GOT3 (cell line): ENCODE data around the gene KLK1.

Experiments
- DNase-seq: peaks from one replicate; lab custom pipeline; 2025; ENCODE audit warnings: mixed read lengths; lab: John Stamatoyannopoulos, UW

KLK1 gene

DNA sequence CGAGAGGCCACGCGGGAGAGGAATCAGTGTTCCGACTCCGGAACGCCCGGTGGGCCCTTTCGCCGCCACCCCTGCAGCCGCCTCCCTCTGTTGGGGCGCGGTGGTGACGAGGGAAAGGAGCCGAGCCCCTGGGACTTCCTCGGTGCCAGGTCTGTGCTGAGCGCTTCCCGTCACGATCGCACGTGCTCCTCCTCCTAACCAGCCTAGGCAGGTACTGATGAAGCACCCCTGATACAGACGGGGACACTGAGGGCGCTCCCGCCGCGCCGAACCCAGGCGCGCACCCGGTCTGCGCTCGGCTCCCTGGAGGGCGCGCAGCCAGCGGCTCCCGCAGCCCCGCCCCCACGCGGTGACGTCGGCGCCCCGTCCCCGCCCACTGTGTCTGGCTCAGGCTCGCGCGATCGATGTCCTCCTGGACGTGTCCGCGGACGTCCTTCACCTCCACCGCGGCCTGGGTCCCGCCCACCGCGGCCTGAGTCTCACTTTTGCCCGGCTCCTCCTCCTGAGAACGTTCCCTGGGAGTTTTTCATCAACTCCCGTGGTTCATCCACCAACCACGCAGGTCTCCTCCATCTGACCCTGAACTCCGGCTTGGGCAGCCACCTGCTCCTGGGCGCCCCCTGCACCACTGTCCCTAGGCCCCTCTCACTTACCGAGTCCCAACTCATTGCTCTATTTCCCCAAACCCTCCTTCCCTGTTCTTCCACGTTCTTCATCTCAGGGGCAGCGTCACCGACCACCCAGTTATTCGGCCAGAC, 12.4 kb upstream of the KLK1 start:
- DNase-seq: peak; percentile 16

DNA sequence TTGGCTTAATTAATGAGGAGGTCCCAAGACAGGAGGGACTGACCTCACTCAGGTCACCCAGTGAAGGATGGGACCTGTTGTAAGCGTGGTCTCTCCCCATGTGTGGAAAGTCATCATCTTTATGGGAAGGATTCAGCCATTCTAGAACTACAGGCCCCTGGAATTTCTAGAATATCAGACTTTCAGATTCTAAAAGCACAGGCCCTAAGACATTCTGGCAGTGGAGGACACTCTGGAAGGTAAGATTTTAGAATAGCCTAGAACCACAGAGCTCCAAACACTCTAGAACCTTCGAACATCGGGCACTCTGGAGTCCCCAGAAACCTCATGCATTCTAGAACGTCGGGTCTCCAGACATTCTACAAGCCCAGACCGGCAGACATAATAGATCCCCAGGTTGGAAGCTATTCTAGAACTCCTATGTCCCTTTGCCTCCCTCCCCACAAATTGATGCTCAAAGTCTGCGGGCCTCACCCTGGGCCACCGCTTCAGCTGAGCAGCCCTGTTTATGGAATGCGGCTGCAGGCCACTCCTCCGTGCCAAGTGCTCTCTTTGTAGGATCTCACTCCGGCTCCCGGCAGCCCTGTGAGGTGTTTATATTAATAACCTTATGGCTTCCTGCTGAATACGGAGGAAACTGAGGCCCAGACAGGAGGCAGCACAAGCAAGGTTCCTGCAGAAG, 11.7 kb upstream of the KLK1 start:
- no peak for DNase-seq

DNA sequence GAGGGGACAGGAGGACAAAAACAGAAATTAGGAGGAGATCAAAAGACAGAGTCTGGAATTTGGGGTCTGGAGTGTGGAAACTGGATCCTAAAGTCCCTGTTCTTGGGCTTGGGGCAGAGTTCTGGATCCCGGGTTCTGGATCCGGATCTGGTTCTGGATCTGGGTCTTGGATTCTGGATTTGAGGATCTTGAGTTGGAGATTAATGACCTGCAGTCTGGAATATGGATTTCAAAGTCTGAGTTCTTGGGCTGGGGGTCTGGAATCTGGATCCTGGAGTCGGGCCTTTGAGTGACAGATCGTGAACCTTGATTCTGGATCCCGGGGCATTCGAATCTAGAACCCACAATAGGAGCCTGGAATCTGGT, 10.2 kb upstream of the KLK1 start:
- no peak for DNase-seq

- DNase-seq: no peak
These were observed 9.7 kb upstream of the KLK1 start, which contains the start of gene KLK15 for GRCh38 chr19:50833117-50833801. TSS of gene KLK15 (minus strand) at chr19:50833574. CDS start at chr19:50831492, 2,082 bp downstream.

DNA sequence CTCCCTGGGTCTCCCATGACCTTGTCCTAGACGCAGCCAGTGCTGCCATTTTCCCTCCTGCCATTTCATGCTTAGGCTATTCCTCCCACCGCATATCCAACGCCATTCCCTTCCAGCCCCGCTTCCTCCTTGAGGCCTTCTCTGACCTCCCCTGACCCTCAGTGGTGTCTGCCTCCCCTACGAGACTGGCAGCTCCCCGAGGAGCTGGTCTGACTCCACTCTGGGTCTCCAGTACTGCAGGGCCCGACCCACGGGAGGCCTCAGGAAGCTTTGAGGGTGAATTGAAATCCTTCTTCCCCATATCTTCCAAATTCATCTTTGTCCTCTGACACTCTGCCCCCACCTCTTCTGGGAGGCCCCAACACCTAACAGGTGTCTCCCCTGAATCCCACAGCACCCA, 9.1 kb upstream of the KLK1 start:
- DNase-seq: no peak

DNA sequence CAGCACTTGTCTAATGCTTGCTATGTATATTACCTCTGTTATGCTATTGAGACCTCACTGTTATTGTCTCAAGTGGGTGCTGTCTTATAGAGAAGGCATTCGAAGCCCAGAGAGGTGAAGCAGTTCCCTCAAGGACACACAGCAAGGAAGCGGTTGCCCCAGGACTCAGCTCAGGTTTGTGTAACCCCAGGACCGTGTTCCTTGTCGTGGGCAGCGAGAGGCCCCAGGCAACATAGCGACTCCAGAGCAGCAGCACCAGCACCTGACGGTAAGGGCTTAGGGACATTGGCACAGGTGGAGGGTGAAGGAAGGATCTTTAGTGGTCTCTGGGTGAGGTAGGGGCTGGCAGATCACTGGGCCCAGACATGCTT, 7.4 kb upstream of the KLK1 start:
- no peak for DNase-seq

- no peak for DNase-seq
These were observed 6.9 kb upstream of the KLK1 start for GRCh38 chr19:50830266-50831025.

GRCh38 chr19:50829801-50830200, 6.2 kb upstream of the KLK1 start:
- no peak for DNase-seq

- DNase-seq: no peak
These were observed 3.9 kb upstream of the KLK1 start for GRCh38 chr19:50827476-50827875.

- no peak for DNase-seq
These were observed 3.1 kb upstream of the KLK1 start for GRCh38 chr19:50826492-50827240.

DNA sequence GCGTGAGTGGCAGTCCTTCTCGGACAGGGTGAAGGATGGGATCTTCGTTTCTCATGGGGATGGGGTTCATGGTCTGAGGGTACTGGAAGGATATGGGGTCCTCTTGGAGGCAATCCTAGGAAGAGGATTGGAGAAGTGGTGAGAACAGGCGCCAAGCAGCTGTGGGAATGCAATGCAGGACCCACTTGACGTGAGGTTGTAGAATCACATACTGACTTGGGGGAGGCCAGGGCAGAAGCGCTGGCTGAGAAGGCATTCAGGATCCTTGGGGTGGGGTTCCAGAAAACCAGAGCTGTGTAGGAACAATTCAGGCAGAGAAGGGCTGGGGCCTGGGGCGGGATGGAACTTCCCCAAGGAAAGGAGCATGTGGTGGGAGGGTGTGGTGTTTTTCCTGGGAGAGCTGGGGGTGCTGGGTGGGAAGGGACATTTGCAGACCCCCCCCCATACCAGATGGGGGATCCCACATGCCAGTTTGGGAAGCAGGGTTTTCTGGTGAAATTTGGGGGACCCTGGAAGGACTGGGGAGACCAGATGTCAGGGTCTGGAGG, 852 bp downstream of the KLK1 start:
- no peak for DNase-seq

GRCh38 chr19:50821622-50822021, 2.0 kb downstream of the KLK1 start:
- DNase-seq: no peak

DNA sequence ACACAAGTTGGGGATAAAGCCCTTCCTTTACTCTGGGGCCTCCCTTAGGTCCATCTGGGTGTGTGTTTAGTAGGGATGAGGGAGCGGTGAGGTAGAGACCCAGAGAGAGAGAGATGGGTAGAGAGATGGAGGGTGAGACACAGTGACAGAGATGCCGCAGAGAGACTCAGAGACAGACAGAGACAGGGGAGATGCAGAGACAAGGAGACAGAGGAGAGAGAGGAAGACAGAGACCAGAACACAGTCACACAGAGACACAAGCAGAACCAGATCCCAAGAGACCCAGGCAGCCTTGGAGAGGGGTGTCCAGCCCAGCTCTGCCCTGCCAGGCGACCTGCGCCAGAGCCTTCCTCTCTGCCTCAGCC, 2.4 kb downstream of the KLK1 start:
- no peak for DNase-seq

DNA sequence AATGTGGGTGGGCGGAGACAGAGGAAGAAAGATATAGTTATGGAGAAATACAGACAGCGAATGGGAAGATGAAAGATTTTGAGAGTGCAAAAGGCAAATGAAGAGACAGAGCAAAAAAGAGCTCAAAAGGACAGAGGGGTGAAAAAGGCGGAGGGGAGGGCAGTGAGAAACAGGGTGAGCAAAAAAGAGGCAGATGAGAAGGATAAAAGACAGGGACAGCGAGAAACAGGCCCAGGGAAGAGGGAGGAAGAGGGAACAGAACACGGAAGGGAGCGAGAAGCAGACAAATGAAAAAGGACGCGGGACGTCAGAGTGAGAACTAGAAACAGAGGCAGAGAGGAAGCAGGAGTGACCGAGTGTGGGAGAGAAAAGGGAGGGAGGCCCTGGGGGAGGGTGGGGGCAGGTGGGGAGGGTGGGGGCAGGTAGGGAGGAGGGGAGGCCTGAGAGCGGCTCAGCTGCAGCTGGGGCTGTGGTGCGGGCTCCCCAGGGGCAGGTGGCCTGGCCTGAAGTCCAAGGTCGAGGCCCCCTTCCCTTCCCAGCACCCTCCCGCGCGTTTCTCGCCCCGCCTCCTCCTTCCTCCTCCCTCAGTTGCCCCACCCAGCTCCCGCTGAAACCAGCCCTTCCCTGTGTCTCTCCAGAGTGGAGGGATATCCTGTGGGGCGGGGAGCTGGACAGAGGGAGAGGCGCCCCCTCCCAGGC, 2.9 kb downstream of the KLK1 start:
- DNase-seq: no peak

GRCh38 chr19:50820086-50820485, 3.5 kb downstream of the KLK1 start:
- DNase-seq: no peak

DNA sequence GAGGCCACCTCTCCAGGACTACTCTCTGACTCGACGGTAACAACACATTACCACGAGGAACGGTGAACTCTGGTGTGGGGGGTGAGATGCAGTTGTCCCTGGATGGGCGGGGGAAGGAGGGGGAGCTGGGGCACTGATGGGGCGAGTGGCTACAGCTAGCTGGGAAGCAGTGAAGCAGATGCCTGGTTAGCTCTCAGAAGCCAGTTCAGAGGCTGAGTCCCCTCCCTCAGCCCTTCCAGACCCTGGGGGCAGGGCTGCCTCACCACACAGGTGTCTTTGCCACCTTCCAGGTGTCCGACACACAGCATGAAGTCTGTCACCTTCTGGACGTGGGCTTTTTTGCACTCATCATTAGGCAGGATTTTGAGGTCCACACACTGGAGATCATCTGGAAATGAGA, 4.0 kb downstream of the KLK1 start:
- DNase-seq: no peak

- DNase-seq: no peak
These were observed 4.6 kb downstream of the KLK1 start for GRCh38 chr19:50818859-50819472.

GRCh38 chr19:50817941-50818858, 5.4 kb downstream of the KLK1 start:
- no peak for DNase-seq

GRCh38 chr19:50815439-50815838, 8.1 kb downstream of the KLK1 start:
- no peak for DNase-seq
